ENCODE results near the gene KCNK4.
A peak's percentile ranks its signal among the peaks of the same experiment; 100 is the strongest.
"Not testable (repeated sequence)": the region's sequence is repeated elsewhere in the genome, so short reads cannot be mapped to it uniquely, and the experiment has no call there.

Gene KCNK4

DNA sequence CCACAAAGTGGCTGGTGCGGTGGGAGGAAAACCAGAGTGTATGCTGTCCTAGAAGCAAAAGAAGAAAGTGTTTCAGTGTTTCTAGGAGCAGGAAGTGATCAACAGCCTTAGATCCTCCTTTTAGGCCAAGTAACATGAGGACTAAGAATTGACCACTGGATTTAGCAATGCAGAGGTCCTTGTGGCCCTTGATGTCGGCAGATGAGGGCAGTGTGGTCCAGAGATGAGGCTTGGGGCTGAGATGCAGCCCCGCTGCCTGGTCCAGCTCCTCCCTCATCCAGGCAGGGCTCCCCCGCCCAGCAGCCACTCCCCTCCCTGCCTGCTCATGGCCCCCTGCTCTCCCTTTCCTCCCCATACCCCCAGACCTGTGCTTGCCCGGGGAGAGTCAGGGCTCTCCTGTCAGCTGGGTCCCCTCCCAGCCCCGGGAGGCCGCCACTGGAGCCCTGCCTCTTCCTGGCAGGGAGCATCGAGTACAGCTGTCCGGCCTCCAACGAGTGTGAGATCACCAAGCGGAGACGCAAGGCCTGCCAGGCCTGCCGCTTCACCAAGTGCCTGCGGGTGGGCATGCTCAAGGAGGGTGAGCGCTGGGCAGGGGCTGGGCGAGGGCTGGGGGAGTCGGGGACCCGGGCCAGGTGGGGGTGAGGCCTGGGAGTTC is 22.5 kb downstream of the KCNK4 start:
- no peak for DNase-seq

DNA sequence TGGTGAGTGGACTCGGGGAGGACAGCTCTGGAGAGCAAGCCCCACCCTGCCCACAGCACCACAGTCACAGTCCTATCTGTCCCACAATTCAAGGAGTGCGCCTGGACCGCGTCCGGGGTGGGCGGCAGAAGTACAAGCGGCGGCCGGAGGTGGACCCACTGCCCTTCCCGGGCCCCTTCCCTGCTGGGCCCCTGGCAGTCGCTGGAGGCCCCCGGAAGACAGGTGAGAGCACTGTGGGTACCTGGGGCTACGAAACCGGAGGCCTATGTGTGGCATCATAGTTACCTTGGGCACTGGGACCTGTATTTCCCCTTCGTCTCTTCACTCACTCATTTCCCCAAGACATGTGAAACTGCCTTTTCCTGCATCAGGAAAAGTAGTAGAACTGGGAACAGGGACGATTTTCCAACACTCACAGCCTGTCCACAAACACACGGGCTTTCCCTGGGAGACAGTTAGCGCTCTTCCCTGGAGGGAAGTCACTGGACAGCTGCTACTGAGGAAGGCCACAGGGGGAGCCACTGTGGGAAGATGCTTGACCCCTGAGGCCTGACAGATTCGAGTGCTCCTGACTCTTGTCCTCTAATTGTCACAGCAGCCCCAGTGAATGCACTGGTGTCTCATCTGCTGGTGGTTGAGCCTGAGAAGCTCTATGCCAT is 23.2 kb downstream of the KCNK4 start:
- no peak for DNase-seq

DNA sequence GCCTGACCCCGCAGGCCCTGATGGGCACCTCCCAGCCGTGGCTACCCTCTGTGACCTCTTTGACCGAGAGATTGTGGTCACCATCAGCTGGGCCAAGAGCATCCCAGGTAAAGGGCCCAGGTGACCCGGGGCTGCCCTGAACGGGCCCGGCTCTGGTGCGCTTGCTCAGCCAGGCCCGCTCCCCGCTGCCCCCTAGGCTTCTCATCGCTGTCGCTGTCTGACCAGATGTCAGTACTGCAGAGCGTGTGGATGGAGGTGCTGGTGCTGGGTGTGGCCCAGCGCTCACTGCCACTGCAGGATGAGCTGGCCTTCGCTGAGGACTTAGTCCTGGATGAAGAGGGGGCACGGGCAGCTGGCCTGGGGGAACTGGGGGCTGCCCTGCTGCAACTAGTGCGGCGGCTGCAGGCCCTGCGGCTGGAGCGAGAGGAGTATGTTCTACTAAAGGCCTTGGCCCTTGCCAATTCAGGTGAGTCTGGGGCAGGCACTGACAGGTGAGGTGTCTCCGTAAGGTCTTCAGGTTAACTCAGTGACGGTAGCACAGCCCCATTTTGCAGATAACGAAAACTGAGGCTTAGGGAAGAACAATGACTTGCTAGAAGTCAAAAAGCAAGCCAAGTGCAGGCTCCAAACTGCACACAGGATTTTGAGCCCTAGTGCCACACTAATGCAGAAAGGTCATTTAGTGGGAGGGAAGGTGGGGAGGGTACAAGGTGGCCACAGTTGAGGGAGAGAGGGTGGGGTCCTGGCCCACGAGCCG is 23.9 kb downstream of the KCNK4 start:
- DNase-seq = no peak

DNA sequence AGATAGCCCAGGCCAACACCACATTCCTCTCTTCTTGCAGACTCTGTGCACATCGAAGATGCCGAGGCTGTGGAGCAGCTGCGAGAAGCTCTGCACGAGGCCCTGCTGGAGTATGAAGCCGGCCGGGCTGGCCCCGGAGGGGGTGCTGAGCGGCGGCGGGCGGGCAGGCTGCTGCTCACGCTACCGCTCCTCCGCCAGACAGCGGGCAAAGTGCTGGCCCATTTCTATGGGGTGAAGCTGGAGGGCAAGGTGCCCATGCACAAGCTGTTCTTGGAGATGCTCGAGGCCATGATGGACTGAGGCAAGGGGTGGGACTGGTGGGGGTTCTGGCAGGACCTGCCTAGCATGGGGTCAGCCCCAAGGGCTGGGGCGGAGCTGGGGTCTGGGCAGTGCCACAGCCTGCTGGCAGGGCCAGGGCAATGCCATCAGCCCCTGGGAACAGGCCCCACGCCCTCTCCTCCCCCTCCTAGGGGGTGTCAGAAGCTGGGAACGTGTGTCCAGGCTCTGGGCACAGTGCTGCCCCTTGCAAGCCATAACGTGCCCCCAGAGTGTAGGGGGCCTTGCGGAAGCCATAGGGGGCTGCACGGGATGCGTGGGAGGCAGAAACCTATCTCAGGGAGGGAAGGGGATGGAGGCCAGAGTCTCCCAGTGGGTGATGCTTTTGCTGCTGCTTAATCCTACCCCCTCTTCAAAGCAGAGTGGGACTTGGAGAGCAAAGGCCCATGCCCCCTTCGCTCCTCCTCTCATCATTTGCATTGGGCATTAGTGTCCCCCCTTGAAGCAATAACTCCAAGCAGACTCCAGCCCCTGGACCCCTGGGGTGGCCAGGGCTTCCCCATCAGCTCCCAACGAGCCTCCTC is 24.8 kb downstream of the KCNK4 start:
- not testable (repeated sequence) for DNase-seq

DNA sequence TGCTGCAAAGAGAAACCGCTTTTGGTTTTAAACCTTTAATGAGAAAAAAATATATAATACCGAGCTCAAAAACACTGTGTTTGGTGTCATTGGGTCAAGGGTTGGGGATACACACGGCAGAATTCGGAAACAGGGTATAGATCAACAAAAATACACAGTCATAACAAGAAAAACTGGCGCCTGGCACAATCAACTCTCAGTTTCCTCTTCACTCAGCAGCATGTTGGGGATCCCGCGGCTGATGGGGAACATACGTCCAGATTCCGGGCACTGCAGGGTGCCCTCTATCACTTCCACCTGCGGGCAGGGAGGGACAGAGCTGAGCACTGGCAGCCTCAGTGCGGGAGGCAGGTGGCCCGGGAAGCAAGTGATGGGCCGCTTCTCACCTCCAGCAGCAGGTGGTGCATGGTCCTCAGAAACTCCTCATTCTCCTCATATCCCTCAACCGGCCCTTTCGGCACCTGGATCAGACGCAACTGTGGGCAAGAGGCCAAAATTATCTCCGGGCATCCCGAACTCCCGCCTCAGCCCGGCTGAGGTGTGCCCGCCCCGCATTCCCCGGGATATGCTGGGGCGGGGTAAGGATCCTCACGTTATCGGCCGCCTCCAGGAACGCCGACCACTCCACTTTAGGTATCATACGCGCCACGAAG is 25.7 kb downstream of the KCNK4 start:
- DNase-seq = peak; percentile 40 to 46

DNA sequence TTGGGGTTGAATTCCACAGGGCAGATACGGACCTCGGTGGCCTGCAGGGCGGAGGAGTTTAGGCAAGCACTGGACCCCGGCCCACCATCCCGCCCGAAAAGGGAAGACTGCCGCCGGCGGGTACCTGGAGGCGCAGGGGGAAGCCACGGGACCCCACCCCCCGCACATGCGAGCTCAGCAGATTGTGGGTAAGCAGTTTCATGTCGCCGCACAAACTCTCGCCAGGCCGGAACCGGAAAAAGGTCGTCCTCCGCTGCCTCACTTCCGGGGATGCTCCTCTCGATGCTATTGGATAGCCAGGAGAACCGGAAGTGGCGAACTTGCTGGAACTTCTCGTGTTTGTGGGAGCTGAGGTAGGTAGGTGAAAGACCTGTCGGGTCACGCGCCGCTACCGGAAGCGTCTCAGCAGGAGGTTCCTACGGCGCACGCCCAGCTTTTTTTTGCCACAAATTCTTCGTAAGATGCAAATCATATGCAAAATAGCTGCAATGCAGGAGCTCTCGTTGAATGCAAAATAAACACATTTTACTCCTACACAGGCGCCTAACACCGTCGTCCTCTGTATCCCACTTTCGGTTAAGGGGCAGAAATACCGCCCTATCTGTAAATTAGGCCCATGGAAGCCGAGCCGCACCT is 26.3 kb downstream of the KCNK4 start, which contains the start of gene TRMT112:
Gene TRMT112 (minus strand): TSS at position 235 of the 636 bp plus-strand sequence. CDS start 33 bp downstream, at position 202.
- peak; percentile 95 for DNase-seq

DNA sequence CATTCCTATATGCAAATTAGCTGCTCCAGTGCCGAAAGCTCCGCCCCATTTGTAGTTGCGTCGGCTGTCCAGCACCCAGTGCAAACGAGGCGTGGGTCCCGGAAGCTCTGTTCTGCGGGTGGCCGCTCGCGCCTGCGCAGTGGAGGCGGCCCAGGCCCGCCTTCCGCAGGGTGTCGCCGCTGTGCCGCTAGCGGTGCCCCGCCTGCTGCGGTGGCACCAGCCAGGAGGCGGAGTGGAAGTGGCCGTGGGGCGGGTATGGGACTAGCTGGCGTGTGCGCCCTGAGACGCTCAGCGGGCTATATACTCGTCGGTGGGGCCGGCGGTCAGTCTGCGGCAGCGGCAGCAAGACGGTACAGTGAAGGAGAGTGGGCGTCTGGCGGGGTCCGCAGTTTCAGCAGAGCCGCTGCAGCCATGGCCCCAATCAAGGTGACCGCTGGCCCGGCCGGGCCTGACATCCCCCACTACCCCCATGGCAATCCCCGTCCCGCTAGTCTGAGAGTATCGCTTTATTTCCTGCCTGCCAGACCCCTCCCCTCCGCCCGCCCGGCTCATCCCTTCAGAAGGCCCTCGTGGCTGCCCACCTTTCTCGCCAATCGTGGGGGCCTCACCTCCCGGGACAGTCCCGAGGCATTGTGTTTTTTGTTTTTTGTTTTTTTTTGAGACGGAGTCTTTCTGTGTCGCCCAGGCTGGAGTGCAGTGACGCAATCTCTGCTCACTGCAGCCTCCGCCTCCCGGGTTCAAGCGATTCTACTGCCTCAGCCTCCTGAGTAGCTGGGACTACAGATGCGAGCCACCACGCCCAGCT is 27.1 kb downstream of the KCNK4 start, which contains the start of gene PRDX5:
Gene PRDX5 (plus strand): TSS at position 161 of the 805 bp plus-strand sequence. CDS start 95 bp downstream, at position 256.
- DNase-seq = peak; percentile 93 to 95

DNA sequence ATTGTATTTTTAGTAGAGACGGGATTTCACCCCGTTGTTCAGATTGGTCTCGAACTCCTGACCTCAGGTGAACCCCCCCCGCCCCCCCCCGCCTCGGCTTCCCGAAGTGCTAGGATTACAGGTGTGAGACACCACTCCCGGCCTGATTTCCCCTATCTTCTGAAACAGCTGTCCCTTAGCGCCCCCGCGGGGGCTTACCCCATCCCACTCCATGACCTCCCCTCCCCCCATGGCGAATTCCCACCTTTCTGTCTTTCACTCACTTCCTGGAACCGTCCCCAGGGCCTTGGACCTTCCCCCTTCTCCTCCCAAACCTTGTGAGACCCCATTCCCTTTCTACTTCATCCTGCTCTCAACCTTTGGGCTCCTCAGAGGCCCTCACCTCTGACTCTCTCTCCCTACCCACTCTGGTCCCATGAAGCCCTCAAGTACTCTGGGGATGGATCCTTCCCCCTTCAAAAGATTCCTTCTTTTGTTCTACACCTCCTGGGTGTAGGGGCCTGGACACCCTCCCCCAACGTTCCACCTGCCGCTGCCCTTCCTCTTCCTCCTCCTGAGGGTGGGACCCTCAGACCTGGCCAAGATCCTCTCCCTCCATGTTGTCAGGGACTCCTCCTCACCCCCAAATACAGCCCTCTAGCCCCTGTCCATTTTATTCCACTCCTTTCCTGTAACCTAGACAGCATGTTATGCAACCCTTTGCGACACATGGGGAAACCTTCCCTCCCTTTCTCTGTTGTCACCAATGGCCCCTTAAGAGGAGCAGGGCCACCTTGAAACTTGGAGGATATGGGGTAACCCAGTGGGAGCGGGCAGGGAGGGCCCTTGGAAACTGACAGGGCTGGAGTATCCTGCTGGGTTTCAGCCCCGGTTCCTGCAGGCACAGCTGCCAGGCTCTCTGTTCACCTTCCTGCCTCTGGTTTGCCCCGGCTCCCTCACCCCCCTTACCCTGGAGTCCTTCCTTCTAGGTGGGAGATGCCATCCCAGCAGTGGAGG is 28.0 kb downstream of the KCNK4 start:
- DNase-seq = no peak

DNA sequence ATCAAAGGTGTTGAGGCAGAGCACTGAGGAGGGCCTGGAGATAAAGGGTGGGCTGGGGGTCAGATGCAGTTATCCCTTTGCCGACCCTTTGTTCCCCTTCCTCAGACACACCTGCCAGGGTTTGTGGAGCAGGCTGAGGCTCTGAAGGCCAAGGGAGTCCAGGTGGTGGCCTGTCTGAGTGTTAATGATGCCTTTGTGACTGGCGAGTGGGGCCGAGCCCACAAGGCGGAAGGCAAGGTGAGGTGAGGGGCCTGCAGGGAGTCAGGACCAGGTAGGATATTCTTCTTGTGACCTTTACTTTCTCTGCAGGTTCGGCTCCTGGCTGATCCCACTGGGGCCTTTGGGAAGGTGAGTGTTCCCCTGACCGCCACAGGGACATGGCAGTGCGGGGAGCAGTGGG is 29.5 kb downstream of the KCNK4 start:
- DNase-seq = no peak

DNA sequence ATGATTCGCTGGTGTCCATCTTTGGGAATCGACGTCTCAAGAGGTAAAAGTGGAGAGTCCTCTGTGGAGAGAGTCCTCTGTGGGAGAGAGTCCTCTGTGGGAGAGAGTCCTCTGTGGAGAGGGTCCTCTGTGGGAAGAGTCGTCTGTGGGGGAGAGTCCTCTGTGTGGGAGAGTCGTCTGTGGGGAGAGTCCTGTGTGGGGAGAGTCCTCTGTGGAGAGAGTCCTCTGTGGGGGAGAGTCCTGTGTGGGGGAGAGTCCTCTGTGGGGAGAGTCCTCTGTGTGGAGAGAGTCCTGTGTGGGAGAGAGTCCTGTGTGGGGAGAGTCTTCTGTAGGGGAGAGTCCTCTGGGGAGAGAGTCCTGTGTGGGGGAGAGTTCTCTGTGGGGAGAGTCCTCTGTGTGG is 29.9 kb downstream of the KCNK4 start:
- DNase-seq = no peak

DNA sequence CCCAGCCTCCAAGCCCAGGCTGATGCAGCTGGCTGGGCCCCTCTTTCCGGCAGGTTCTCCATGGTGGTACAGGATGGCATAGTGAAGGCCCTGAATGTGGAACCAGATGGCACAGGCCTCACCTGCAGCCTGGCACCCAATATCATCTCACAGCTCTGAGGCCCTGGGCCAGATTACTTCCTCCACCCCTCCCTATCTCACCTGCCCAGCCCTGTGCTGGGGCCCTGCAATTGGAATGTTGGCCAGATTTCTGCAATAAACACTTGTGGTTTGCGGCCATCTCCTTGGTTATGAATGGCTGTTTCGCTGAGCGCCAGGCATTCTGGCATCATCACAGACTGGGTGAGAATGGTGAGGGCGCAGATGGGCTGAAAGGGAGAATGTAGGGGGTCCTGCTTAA is 30.4 kb downstream of the KCNK4 start:
- no peak for DNase-seq

DNA sequence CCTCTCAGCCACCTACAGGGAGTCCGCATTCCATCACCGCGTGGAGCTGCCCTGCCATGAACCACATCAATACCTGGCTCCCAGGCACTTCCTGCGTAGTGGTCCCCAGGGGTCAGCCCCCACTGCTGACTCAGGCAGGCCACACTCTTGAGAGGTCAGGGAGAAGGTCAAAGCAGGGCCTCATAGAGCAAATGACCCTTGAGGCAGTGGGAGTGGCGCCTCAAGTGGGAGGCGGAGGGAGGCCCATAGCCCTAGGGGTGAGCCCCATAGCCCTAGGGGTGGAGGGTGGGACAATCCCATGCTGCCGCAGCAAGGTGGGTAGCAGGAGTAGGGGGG is 31.8 kb downstream of the KCNK4 start:
- no peak for DNase-seq

DNA sequence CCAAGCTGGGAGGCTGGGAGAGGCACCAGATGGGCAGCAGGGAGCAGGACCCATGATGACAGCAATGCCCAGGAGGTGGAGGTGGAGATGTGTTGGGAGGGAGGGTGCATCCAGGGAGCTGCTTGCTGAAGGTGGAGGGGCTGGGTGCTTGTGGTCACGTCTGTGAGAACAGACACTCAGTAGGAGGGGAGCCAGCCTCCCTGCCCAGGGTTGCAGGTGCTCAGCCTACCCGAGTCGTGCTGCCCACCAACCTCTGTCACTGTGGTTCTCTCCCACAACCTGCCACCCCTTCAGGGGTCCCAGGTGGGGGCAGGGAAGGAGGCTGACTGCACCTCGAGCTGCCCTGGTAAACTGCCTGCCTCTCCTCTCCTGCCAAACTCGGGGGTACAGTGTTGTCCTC is 32.3 kb downstream of the KCNK4 start:
- DNase-seq = no peak

DNA sequence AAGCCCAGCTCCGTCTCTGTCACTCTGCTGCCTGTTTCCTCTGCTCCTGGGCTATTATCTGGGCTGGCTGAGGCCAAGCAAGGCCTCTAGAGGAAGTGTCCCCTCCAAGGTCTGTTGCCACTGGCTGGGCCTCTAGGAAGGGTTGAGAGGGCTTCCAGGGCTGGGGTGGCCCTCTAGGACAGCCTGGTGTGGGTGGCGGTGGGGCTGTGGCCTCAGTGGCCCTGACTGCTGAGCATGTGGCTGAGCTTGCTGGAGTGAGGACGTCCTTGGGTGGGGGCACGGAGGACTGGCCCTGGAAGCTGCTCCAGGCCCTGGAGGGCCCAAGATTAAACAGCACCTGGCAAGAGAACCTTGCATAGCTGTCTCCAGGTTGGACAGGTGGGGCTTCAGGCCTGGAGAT is 32.9 kb downstream of the KCNK4 start:
- DNase-seq = not testable (repeated sequence)

DNA sequence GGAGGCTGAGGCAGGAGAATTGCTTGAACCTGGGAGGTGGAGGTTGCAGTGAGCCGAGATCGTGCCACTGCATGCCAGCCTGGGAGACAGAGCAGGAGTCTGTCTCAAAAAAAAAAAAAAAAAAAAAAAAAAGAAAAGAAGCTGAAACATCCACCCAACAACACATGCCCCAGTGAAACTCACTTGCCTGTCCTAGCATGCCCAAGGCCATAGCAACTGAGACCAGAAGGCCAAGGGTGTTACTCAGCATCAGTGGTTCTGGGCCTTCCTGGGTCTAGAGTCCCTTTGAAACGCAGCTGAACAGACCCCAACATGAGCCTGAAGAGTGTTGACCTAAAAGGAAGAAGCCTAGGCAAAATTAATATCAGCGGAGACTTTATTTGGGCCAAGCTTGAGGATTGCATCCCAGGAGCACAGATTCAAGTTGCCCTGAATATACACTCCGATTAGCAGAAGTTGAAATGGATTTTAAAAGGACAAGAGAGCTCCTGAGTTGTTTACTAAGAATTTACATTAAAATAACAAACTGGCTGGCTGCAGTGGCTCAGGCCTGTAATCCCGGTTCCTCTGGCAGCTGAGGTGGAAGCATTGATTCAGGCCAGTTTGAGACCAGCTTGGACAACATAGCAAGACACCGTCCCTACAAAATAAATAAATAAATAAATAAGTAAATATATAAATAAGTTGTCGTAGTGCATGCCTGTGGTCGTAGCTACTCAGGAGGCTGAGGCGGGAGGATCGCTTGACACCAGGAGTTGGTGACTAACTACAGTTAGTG is 33.8 kb downstream of the KCNK4 start:
- DNase-seq = no peak

DNA sequence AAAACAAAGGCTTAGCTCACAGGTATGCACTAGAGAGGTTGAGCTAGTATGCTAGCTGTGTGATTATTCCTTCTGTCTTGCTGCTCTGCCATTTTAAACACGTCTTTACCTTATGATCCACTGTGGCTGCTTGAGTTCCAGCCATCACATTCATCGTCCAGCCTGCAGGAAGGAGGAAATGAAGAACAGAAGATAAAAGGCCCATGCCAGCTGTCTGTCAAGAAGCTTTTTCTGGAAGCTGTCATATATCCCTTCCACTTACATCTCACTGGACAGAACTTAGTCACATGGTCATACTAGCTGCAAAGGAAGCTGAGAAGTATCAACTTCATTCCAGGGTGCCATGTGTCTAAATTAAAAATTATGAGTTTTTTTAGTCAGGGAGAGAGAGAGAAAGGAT is 36.3 kb downstream of the KCNK4 start:
- DNase-seq = no peak

DNA sequence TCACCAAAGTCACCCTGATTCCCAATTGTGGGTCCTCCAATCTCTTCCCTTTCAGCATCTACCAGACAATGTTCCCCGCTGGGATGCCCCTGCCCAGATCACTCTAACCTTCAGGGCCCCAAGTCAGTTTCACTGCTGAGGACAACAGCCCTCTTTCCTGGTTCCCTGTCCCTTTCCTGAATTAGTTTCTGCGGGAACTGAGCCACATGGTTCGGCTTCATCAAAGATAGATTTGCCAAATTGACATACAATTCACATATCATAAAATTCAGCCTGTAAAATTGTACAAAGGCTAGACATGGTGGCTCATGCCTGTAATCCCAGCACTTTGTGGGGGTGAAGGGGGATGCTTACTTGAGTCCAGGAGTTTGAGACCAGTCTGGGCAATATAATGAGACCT is 36.9 kb downstream of the KCNK4 start:
- DNase-seq = no peak

DNA sequence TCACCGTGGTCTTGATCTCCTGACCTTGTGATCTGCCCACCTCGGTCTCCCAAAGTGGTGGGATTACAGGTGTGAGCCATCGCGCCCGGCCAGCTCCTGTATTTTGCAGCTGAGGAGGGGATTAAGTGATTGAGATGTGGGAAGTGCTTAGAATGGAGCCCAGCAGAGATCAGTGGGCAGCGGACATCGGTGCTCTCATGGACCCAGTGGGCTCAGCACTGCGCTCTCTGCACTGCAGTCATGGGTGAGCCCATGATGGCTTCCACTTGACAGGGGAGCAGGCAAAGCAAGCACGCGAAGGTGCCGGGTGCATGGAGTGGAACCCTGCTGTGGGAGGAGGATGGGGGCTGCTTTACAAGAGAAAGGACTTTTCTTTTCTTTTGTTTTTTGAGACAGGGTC is 39.8 kb downstream of the KCNK4 start:
- no peak for DNase-seq
